ENCODE data around the gene CCDC12. TPM values are rescaled to one million over a fixed set of nuclear protein-coding genes. Genes with fewer than 3 reads are reported as not detected.

The CCDC12 gene
- total and polyA plus RNA-seq, 2 of the 13 experiments (the other 11 are each of a cell fraction or from before 2014, with no cell fraction given), result 30.1 to 49.5 TPM

GRCh38 chr3:46916278-46916677 is 60.3 kb downstream of the CCDC12 start:
- Histone ChIP-seq H4K20me1 (ENCODE audit: insufficient read depth, low read length) (no peaks in the 10 kb centered on the region), H3K4me2 (ENCODE audit: low read depth, low read length) (no peak overlapping the region), H3K79me2 (ENCODE audit: insufficient read depth, low read length) (no peaks in the 10 kb centered on the region), H3K27me3 (ENCODE audit: control insufficient read depth in 1 of 2, insufficient read depth in 2 of 2, low read length in 2 of 2) (no peaks in the 10 kb centered on the region), H3K36me3 (replicated peaks in 1 of 2; ENCODE audit: control insufficient read depth in 1 of 2, insufficient read depth in 2 of 2, low read length in 2 of 2) (peaks cover 13 to 40% of the 10 kb centered on the region in 2 experiments), H3K4me1 (ENCODE audit: insufficient read depth, low read length) (0 out of 2 replicates have a peak, but pooled peaks cover 5% of the 10 kb centered on the region), H2AFZ (ENCODE audit: low read length) (no peak overlapping the region), H3K4me3 (replicated peaks in 1 of 3; ENCODE audit: insufficient read depth in 1 of 3, low read depth in 2 of 3, low read length in 3 of 3) (no peak overlapping the region), H3K9ac (ENCODE audit: insufficient read depth, low read depth, low read length) (no peak overlapping the region), H3K27ac (ENCODE audit: extremely low read length, insufficient read depth, low read length) (no peak overlapping the region), H3K9me3 (ENCODE audit: low read length) (no peaks in the 10 kb centered on the region; the same call in 1 of the 2 replicates)
- BruUV-seq (replicated peaks), result no TSS peak
- ChIA-PET POLR2A (no interaction called here), CTCF (ENCODE audit: low intra/inter-chr PET ratio, low total read pairs) (no interaction called here)
- FAIRE-seq (no peak), DNase-seq (ENCODE audit: low spot score) (no peak), ATAC-seq (no peak)
- in situ Hi-C loops (cut with HindIII; ENCODE audit: extremely low pct_ligation_motif_present, low pct_unique_long_range_greater_than_20kb), result no loop called here
- intact Hi-C loops (cut with micrococcal nuclease; ENCODE audit: unreplicated experiment), result no loop called here
- no peak for TF ChIP-seq MTF1 (CRISPR knock-in tag; IDR thresholded peaks at IDR 0.05)
- no peak for TF ChIP-seq ZFYVE20 (CRISPR knock-in tag; IDR thresholded peaks at IDR 0.05; ENCODE audit: borderline replicate concordance, low read depth)
- TF ChIP-seq ZNF614 (CRISPR knock-in tag; IDR thresholded peaks at IDR 0.05; ENCODE audit: borderline replicate concordance), result no peak
- TF ChIP-seq SMARCC2 (IDR thresholded peaks at IDR 0.05), result no peak
- no peak for TF ChIP-seq ARID2 (CRISPR knock-in tag; IDR thresholded peaks at IDR 0.05; ENCODE audit: borderline replicate concordance)
- TF ChIP-seq ZNF567 (CRISPR knock-in tag; IDR thresholded peaks at IDR 0.05; ENCODE audit: borderline replicate concordance), result no peak
- TF ChIP-seq JUN (CRISPR knock-in tag; IDR thresholded peaks at IDR 0.05), result no peak
- no peak for TF ChIP-seq IKZF4 (CRISPR knock-in tag; IDR thresholded peaks at IDR 0.05; ENCODE audit: borderline replicate concordance, low read depth, not compliant biosample characterization)
- no peak for TF ChIP-seq ZNF773 (CRISPR knock-in tag; IDR thresholded peaks at IDR 0.05; ENCODE audit: borderline replicate concordance)
- TF ChIP-seq TFDP2 (CRISPR knock-in tag; IDR thresholded peaks at IDR 0.05), result no peak
- TF ChIP-seq GATA4 (IDR thresholded peaks at IDR 0.05; ENCODE audit: borderline replicate concordance, low read depth), result no peak
- no peak for TF ChIP-seq ZNF317 (CRISPR knock-in tag; IDR thresholded peaks at IDR 0.05)
- no peak for TF ChIP-seq ZSCAN12 (CRISPR knock-in tag; IDR thresholded peaks at IDR 0.05)
- 94% methylated on average over 1 of the region's 1 CpG for WGBS (ENCODE audit: low lambda C conversion rate)
